Panc1 (cell line): ENCODE results near the gene DLG4.

Source experiments
- POLR2AphosphoS5 ChIP-seq: IDR thresholded peaks from 2 replicates; pipeline ENCODE4 v1.6.1; 2012; ENCODE audit warnings: mild to moderate bottlenecking, low read depth, low read length, moderate library complexity
- SIN3A ChIP-seq: IDR thresholded peaks from 2 replicates; pipeline ENCODE4 v1.6.1; 2012; ENCODE audit warnings: low read depth, mild to moderate bottlenecking, low read length, moderate library complexity, borderline replicate concordance; ENCODE audit not compliant: insufficient read depth
- TF ChIP-seq, protein P1 (sequence below): fragments of 450-650 bp; IDR thresholded peaks from 2 replicates; pipeline ENCODE4 v1.5.1; 2017; ENCODE audit warnings: mild to moderate bottlenecking
- TF ChIP-seq, protein P2 (sequence below), 2 experiments: IDR thresholded peaks; 2 replicates each; pipeline ENCODE4 v1.6.1; 2011 to 2012; ENCODE audit warnings: low read depth in 2 of 2, control low read depth in 1 of 2, low read length in 1 of 2, mild to moderate bottlenecking in 1 of 2, moderate library complexity in 1 of 2; ENCODE audit not compliant: insufficient read depth in 1 of 2

DNA sequence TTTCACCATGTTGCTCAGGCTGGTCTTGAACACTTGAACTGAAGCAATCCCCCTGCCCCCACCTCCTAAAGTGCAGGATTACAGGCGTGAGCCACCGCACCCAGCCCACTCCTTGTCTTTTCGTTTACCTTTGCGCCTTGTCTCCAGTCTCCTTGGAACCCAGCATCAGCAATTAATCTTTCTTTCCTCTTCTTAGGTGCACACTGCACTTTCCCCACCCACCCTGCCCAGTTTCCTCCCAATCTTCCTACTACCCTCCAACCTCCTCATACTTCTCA is 44.1 kb upstream of the DLG4 start:
- TF ChIP-seq, protein P1, sequence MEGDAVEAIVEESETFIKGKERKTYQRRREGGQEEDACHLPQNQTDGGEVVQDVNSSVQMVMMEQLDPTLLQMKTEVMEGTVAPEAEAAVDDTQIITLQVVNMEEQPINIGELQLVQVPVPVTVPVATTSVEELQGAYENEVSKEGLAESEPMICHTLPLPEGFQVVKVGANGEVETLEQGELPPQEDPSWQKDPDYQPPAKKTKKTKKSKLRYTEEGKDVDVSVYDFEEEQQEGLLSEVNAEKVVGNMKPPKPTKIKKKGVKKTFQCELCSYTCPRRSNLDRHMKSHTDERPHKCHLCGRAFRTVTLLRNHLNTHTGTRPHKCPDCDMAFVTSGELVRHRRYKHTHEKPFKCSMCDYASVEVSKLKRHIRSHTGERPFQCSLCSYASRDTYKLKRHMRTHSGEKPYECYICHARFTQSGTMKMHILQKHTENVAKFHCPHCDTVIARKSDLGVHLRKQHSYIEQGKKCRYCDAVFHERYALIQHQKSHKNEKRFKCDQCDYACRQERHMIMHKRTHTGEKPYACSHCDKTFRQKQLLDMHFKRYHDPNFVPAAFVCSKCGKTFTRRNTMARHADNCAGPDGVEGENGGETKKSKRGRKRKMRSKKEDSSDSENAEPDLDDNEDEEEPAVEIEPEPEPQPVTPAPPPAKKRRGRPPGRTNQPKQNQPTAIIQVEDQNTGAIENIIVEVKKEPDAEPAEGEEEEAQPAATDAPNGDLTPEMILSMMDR: no peak
- TF ChIP-seq, protein P2, sequence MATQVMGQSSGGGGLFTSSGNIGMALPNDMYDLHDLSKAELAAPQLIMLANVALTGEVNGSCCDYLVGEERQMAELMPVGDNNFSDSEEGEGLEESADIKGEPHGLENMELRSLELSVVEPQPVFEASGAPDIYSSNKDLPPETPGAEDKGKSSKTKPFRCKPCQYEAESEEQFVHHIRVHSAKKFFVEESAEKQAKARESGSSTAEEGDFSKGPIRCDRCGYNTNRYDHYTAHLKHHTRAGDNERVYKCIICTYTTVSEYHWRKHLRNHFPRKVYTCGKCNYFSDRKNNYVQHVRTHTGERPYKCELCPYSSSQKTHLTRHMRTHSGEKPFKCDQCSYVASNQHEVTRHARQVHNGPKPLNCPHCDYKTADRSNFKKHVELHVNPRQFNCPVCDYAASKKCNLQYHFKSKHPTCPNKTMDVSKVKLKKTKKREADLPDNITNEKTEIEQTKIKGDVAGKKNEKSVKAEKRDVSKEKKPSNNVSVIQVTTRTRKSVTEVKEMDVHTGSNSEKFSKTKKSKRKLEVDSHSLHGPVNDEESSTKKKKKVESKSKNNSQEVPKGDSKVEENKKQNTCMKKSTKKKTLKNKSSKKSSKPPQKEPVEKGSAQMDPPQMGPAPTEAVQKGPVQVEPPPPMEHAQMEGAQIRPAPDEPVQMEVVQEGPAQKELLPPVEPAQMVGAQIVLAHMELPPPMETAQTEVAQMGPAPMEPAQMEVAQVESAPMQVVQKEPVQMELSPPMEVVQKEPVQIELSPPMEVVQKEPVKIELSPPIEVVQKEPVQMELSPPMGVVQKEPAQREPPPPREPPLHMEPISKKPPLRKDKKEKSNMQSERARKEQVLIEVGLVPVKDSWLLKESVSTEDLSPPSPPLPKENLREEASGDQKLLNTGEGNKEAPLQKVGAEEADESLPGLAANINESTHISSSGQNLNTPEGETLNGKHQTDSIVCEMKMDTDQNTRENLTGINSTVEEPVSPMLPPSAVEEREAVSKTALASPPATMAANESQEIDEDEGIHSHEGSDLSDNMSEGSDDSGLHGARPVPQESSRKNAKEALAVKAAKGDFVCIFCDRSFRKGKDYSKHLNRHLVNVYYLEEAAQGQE (IDR thresholded peaks at IDR 0.05; ENCODE audit: insufficient read depth in 1 of 2, low read depth in 2 of 2, low read length in 1 of 2): no peak
- no peak for TF ChIP-seq POLR2AphosphoS5
- TF ChIP-seq SIN3A: no peak
